HepG2 (cell line): ENCODE data around the gene GNB3. TPM values are rescaled to one million over a fixed set of nuclear protein-coding genes. Genes with fewer than 3 reads are reported as not detected.

Experiments used
- CEBPG ChIP-seq: IDR thresholded peaks from 2 replicates; pipeline ENCODE4 v1.6.1; 2016
- HHEX ChIP-seq: IDR thresholded peaks from 2 replicates; pipeline ENCODE4 v1.6.1; 2016; ENCODE audit warnings: control low read depth
- MXI1 ChIP-seq: IDR thresholded peaks from 3 replicates; pipeline ENCODE4 v1.6.1; 2012; ENCODE audit warnings: low read depth, low read length, inconsistent platforms, borderline replicate concordance
- NFKBIZ ChIP-seq: IDR thresholded peaks from 2 replicates; pipeline ENCODE4 v1.6.1; 2018; ENCODE audit warnings: missing genetic modification reagents, missing compliant biosample characterization
- ZNF557 ChIP-seq: sonication (generic); formaldehyde crosslinking; IDR thresholded peaks from 2 replicates; pipeline ENCODE4 v1.4.0; 2020; ENCODE audit warnings: missing genetic modification reagents
- ZNF615 ChIP-seq: sonication (generic); formaldehyde crosslinking; IDR thresholded peaks from 2 replicates; pipeline ENCODE4 v1.5.0; 2020; ENCODE audit warnings: mild to moderate bottlenecking, missing genetic modification reagents, borderline replicate concordance
- polyA plus RNA-seq, 8 experiments: library from polyadenylated mRNA; depleted of rRNA in 3 of 8; stranded (reverse) in 7 of 8; unstranded in 1 of 8; fragments of >200 nt; fragmentation: Illumina TruSeq in 4 of 8; extraction: Trizol in 4 of 8; gene quantifications; 2 replicates each; pipeline versions ENCODE4 v1.2.1 to v1.2.3, GENCODE V29; 2011 to 2016; ENCODE audit warnings: low read depth in 4 of 8, missing spikeins in 1 of 8, mixed read lengths in 1 of 8; ENCODE audit not compliant: insufficient read depth in 1 of 8
- total RNA-seq, 5 experiments: library from RNA; depleted of rRNA; stranded (reverse); fragments of >200 nt; fragmentation: Illumina TruSeq; extraction: Trizol; gene quantifications; 2 replicates each; pipeline ENCODE4 v1.2.3, GENCODE V29; 2016; ENCODE audit warnings: low read depth in 1 of 5
- TF ChIP-seq, protein P1 (sequence below), 2 experiments: sonication (generic) in 1 of 2; formaldehyde crosslinking in 1 of 2; IDR thresholded peaks; 2 replicates each; pipeline versions ENCODE4 v1.4.0 to v1.6.1; 2016 to 2020; ENCODE audit warnings: borderline replicate concordance in 1 of 2, low read depth in 1 of 2, mild to moderate bottlenecking in 1 of 2, missing genetic modification reagents in 1 of 2
- TF ChIP-seq, protein P2 (sequence below): sonication (generic); formaldehyde crosslinking; IDR thresholded peaks from 2 replicates; pipeline ENCODE4 v1.9.0; 2022; ENCODE audit warnings: low read depth, missing genetic modification reagents
- TF ChIP-seq, protein P3 (sequence below): sonication (generic); formaldehyde crosslinking; IDR thresholded peaks from 2 replicates; pipeline ENCODE4 v1.5.0; 2020; ENCODE audit warnings: mild to moderate bottlenecking, missing genetic modification reagents
- TF ChIP-seq, protein P4 (sequence below): fragments of 450-650 bp; IDR thresholded peaks from 2 replicates; pipeline ENCODE4 v1.6.1; 2017; ENCODE audit warnings: mild to moderate bottlenecking
- TF ChIP-seq, protein P5 (sequence below): sonication (generic); formaldehyde crosslinking; IDR thresholded peaks from 2 replicates; pipeline ENCODE4 v1.5.0; 2020; ENCODE audit warnings: missing genetic modification reagents

The GNB3 gene
- total and polyA plus RNA-seq, 2 of the 13 experiments (the other 11 are each of a cell fraction or from before 2014, with no cell fraction given): 1.3 to 3.6 TPM

DNA sequence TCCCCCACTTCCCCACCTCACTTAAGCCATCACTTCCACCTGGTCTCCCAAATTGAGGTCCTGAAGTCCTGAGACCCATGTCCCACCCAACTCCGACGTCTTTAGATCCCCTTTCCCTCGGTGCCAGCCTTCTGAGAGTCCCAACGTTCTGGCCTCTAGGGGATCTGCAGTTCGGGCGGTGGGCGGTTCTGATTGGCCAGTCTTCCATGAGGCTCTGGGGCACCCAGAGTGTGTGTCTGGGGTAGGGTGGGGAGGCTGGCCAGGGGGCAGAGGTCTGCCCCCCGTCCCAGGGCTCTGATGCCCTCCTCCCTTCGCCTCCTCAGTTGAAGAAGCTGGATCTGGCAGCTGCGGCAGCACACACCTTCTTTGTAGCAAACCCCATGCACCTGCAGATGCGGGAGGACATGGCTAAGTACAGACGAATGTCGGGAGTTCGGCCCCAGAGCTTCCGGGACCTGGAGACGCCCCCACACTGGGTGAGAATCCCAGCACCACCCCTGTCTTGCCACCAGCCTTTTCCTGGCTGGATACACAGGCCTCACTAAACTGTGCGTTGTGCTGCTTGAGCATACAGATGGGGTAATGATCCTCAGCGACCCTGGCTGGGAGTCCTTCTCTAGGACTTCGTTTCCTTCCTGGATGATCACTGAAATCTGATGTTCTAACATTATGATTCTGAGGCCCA, 11.0 kb upstream of the GNB3 start (continued):
- TF ChIP-seq, protein P1, sequence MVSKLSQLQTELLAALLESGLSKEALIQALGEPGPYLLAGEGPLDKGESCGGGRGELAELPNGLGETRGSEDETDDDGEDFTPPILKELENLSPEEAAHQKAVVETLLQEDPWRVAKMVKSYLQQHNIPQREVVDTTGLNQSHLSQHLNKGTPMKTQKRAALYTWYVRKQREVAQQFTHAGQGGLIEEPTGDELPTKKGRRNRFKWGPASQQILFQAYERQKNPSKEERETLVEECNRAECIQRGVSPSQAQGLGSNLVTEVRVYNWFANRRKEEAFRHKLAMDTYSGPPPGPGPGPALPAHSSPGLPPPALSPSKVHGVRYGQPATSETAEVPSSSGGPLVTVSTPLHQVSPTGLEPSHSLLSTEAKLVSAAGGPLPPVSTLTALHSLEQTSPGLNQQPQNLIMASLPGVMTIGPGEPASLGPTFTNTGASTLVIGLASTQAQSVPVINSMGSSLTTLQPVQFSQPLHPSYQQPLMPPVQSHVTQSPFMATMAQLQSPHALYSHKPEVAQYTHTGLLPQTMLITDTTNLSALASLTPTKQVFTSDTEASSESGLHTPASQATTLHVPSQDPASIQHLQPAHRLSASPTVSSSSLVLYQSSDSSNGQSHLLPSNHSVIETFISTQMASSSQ (IDR thresholded peaks at IDR 0.05; ENCODE audit: low read depth): no peak
- TF ChIP-seq, protein P1 (CRISPR knock-in tag; IDR thresholded peaks at IDR 0.05; ENCODE audit: borderline replicate concordance): no peak
- TF ChIP-seq ZNF615 (CRISPR knock-in tag) (no peak), HHEX (no peak), ZNF557 (CRISPR knock-in tag) (peak; percentile 65; the same call in 1 of the 2 replicates), NFKBIZ (CRISPR knock-in tag) (no peak), CEBPG (CRISPR knock-in tag) (no peak), MXI1 (no peak)
- TF ChIP-seq, protein P2, sequence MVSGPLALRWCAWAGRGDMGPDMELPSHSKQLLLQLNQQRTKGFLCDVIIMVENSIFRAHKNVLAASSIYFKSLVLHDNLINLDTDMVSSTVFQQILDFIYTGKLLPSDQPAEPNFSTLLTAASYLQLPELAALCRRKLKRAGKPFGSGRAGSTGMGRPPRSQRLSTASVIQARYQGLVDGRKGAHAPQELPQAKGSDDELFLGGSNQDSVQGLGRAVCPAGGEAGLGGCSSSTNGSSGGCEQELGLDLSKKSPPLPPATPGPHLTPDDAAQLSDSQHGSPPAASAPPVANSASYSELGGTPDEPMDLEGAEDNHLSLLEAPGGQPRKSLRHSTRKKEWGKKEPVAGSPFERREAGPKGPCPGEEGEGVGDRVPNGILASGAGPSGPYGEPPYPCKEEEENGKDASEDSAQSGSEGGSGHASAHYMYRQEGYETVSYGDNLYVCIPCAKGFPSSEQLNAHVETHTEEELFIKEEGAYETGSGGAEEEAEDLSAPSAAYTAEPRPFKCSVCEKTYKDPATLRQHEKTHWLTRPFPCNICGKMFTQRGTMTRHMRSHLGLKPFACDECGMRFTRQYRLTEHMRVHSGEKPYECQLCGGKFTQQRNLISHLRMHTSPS: no peak; the same call in 1 of the 2 replicates
- TF ChIP-seq, protein P3, sequence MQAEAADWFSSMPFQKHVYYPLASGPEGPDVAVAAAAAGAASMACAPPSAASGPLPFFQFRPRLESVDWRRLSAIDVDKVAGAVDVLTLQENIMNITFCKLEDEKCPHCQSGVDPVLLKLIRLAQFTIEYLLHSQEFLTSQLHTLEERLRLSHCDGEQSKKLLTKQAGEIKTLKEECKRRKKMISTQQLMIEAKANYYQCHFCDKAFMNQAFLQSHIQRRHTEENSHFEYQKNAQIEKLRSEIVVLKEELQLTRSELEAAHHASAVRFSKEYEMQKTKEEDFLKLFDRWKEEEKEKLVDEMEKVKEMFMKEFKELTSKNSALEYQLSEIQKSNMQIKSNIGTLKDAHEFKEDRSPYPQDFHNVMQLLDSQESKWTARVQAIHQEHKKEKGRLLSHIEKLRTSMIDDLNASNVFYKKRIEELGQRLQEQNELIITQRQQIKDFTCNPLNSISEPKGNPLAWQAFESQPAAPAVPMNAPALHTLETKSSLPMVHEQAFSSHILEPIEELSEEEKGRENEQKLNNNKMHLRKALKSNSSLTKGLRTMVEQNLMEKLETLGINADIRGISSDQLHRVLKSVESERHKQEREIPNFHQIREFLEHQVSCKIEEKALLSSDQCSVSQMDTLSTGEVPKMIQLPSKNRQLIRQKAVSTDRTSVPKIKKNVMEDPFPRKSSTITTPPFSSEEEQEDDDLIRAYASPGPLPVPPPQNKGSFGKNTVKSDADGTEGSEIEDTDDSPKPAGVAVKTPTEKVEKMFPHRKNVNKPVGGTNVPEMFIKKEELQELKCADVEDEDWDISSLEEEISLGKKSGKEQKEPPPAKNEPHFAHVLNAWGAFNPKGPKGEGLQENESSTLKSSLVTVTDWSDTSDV (CRISPR knock-in tag): no peak
- TF ChIP-seq, protein P4, sequence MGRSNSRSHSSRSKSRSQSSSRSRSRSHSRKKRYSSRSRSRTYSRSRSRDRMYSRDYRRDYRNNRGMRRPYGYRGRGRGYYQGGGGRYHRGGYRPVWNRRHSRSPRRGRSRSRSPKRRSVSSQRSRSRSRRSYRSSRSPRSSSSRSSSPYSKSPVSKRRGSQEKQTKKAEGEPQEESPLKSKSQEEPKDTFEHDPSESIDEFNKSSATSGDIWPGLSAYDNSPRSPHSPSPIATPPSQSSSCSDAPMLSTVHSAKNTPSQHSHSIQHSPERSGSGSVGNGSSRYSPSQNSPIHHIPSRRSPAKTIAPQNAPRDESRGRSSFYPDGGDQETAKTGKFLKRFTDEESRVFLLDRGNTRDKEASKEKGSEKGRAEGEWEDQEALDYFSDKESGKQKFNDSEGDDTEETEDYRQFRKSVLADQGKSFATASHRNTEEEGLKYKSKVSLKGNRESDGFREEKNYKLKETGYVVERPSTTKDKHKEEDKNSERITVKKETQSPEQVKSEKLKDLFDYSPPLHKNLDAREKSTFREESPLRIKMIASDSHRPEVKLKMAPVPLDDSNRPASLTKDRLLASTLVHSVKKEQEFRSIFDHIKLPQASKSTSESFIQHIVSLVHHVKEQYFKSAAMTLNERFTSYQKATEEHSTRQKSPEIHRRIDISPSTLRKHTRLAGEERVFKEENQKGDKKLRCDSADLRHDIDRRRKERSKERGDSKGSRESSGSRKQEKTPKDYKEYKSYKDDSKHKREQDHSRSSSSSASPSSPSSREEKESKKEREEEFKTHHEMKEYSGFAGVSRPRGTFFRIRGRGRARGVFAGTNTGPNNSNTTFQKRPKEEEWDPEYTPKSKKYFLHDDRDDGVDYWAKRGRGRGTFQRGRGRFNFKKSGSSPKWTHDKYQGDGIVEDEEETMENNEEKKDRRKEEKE: no peak
- TF ChIP-seq, protein P5, sequence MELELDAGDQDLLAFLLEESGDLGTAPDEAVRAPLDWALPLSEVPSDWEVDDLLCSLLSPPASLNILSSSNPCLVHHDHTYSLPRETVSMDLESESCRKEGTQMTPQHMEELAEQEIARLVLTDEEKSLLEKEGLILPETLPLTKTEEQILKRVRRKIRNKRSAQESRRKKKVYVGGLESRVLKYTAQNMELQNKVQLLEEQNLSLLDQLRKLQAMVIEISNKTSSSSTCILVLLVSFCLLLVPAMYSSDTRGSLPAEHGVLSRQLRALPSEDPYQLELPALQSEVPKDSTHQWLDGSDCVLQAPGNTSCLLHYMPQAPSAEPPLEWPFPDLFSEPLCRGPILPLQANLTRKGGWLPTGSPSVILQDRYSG (CRISPR knock-in tag): 0 out of 2 replicates have a peak, but pooled peaks have one; percentile 50
